H9 (cell line): ENCODE results near the gene ZBTB20. TPM values are rescaled to one million over a fixed set of nuclear protein-coding genes. Genes with fewer than 3 reads are reported as not detected.

Experiments used
- DNase-seq: peaks from one replicate; pipeline ENCODE4 v3.0.0-alpha.2; 2017
- H2AFZ ChIP-seq: one replicate; pipeline ENCODE4 v1.6.1; 2013; ENCODE audit warnings: mild to moderate bottlenecking, low read length, control low read depth, moderate library complexity
- H2AK5ac ChIP-seq: 2 replicates; pipeline ENCODE4 v1.6.1; 2013; ENCODE audit warnings: low read length, control low read depth, mixed read lengths; ENCODE audit not compliant: insufficient read length
- H2BK120ac ChIP-seq: one replicate; pipeline ENCODE4 v1.6.1; 2013; ENCODE audit warnings: low read depth, mild to moderate bottlenecking, low read length, control low read depth, inconsistent platforms; ENCODE audit not compliant: poor library complexity, severe bottlenecking
- H2BK12ac ChIP-seq: 2 replicates; pipeline ENCODE4 v1.6.1; 2013; ENCODE audit warnings: low read length, control low read depth, mixed read lengths, low read depth; ENCODE audit not compliant: insufficient read length
- H2BK15ac ChIP-seq: 2 replicates; pipeline ENCODE4 v1.6.1; 2013; ENCODE audit warnings: low read depth, low read length, control low read depth
- H2BK20ac ChIP-seq: one replicate; pipeline ENCODE4 v1.6.1; 2013; ENCODE audit warnings: low read depth, mild to moderate bottlenecking, low read length, control low read depth, inconsistent platforms; ENCODE audit not compliant: poor library complexity, severe bottlenecking
- H2BK5ac ChIP-seq: 2 replicates; pipeline ENCODE4 v1.6.1; 2013; ENCODE audit warnings: low read length, control low read depth, mixed read lengths; ENCODE audit not compliant: insufficient read length
- H3K14ac ChIP-seq: 2 replicates; pipeline ENCODE4 v1.6.1; 2013; ENCODE audit warnings: low read length, control low read depth; ENCODE audit not compliant: insufficient read depth
- H3K18ac ChIP-seq: 2 replicates; pipeline ENCODE4 v1.6.1; 2013; ENCODE audit warnings: low read depth, mild to moderate bottlenecking, mixed read lengths, low read length, control low read depth; ENCODE audit not compliant: insufficient read length
- H3K23ac ChIP-seq: 2 replicates; pipeline ENCODE4 v1.6.1; 2013; ENCODE audit warnings: low read length, control low read depth, mixed read lengths, low read depth; ENCODE audit not compliant: insufficient read length
- H3K23me2 ChIP-seq: 2 replicates; pipeline ENCODE4 v1.6.1; 2013; ENCODE audit warnings: low read depth, mild to moderate bottlenecking, mixed read lengths, low read length, control low read depth; ENCODE audit not compliant: insufficient read length, poor library complexity, severe bottlenecking
- H3K27ac ChIP-seq: 2 replicates; pipeline ENCODE4 v1.5.1; 2013; ENCODE audit warnings: low read length, control low read depth, mixed read lengths, low read depth; ENCODE audit not compliant: insufficient read length
- H3K27me3 ChIP-seq: 2 replicates; pipeline ENCODE4 v1.6.1; 2013; ENCODE audit warnings: low read length, control low read depth, inconsistent platforms; ENCODE audit not compliant: insufficient read depth
- H3K4ac ChIP-seq: 2 replicates; pipeline ENCODE4 v1.6.1; 2013; ENCODE audit warnings: low read depth, mild to moderate bottlenecking, control low read depth, inconsistent platforms, low read length, moderate library complexity
- H3K4me1 ChIP-seq: 2 replicates; pipeline ENCODE4 v1.6.1; 2013; ENCODE audit warnings: low read length, control low read depth, inconsistent platforms; ENCODE audit not compliant: insufficient read depth
- H3K4me2 ChIP-seq: 2 replicates; pipeline ENCODE4 v1.6.1; 2013; ENCODE audit warnings: low read length, control low read depth, mixed read lengths; ENCODE audit not compliant: insufficient read length, insufficient read depth
- H3K56ac ChIP-seq: 2 replicates; pipeline ENCODE4 v1.6.1; 2013; ENCODE audit warnings: low read depth, mild to moderate bottlenecking, mixed read lengths, low read length, control low read depth; ENCODE audit not compliant: insufficient read length
- H3K79me1 ChIP-seq: 2 replicates; pipeline ENCODE4 v1.6.1; 2013; ENCODE audit warnings: low read depth, mild to moderate bottlenecking, moderate library complexity, low read length, control low read depth, inconsistent platforms; ENCODE audit not compliant: insufficient read depth, poor library complexity, severe bottlenecking
- H3K79me2 ChIP-seq: 2 replicates; pipeline ENCODE4 v1.6.1; 2013; ENCODE audit warnings: low read length, control low read depth, inconsistent platforms; ENCODE audit not compliant: insufficient read depth
- H3K9ac ChIP-seq: 2 replicates; pipeline ENCODE4 v1.6.1; 2013; ENCODE audit warnings: low read length, control low read depth, mixed read lengths; ENCODE audit not compliant: insufficient read length; ENCODE audit errors: extremely low read depth
- H3K9me3 ChIP-seq: one replicate; pipeline ENCODE4 v1.6.1; 2013; ENCODE audit warnings: low read depth, low read length, inconsistent platforms; ENCODE audit not compliant: control insufficient read depth
- H3T11ph ChIP-seq: one replicate; pipeline ENCODE4 v1.6.1; 2013; ENCODE audit warnings: mild to moderate bottlenecking, low read length, control low read depth, inconsistent platforms
- H4K20me1 ChIP-seq: one replicate; pipeline ENCODE4 v1.6.1; 2013; ENCODE audit not compliant: control insufficient read depth, insufficient read length, insufficient read depth
- H4K5ac ChIP-seq: 2 replicates; pipeline ENCODE4 v1.6.1; 2013; ENCODE audit warnings: low read depth, mild to moderate bottlenecking, mixed read lengths, low read length, control low read depth; ENCODE audit not compliant: insufficient read length
- H4K8ac ChIP-seq: replicated peaks from 2 replicates; pipeline ENCODE4 v1.6.1; 2013; ENCODE audit warnings: low read length, control low read depth, mixed read lengths, low read depth; ENCODE audit not compliant: insufficient read length
- H4K91ac ChIP-seq: 2 replicates; pipeline ENCODE4 v1.6.1; 2013; ENCODE audit warnings: low read depth, mild to moderate bottlenecking, moderate library complexity, mixed read lengths, low read length, control low read depth; ENCODE audit not compliant: insufficient read length
- H3K27ac Mint-ChIP-seq, 3 experiments: 2 replicates in 2 of 3; 3 replicates in 1 of 3; pipeline ENCODE4 v1.8.0; 2020 to 2021; ENCODE audit warnings: mixed read lengths in 3 of 3, mild to moderate bottlenecking in 1 of 3, moderate library complexity in 1 of 3
- H3K27me3 Mint-ChIP-seq: 2 replicates; pipeline ENCODE4 v1.8.0; 2021; ENCODE audit warnings: low read depth, mild to moderate bottlenecking, moderate library complexity, mixed read lengths
- H3K36me3 Mint-ChIP-seq, 3 experiments: 2 replicates in 2 of 3; 3 replicates in 1 of 3; pipeline ENCODE4 v1.8.0; 2020 to 2021; ENCODE audit warnings: low read depth in 3 of 3, mixed read lengths in 3 of 3; ENCODE audit not compliant: insufficient read depth in 1 of 3
- H3K4me1 Mint-ChIP-seq, 2 experiments: 2 replicates each; pipeline ENCODE4 v1.8.0; 2020; ENCODE audit warnings: mixed read lengths in 2 of 2
- H3K4me3 Mint-ChIP-seq, 2 experiments: 2 replicates in 1 of 2; 3 replicates in 1 of 2; pipeline ENCODE4 v1.8.0; 2020 to 2021; ENCODE audit warnings: mild to moderate bottlenecking in 2 of 2, mixed read lengths in 2 of 2, moderate library complexity in 1 of 2
- H3K9me3 Mint-ChIP-seq, 2 experiments: 2 replicates in 1 of 2; 3 replicates in 1 of 2; pipeline ENCODE4 v1.8.0; 2020; ENCODE audit warnings: mild to moderate bottlenecking in 2 of 2, mixed read lengths in 2 of 2, moderate library complexity in 1 of 2
- WGBS: extraction: QIAGEN DNeasy Blood & Tissue Kit; methylation state at CpG from one replicate; pipeline ENCODE4 v1.1.7; 2013; ENCODE audit warnings: missing lambda C conversion rate, low lambda C conversion rate, mixed read lengths; ENCODE audit not compliant: insufficient read length; ENCODE audit errors: extremely low coverage; 5-methylcytosine and 5-hydroxymethylcytosine counted together
- total RNA-seq: library from RNA; stranded (reverse); gene quantifications from 2 replicates; pipeline ENCODE4 v1.2.1, GENCODE V29; 2021
- TF ChIP-seq, protein P1 (sequence below): fragments of 200-600 bp; sonication (generic); conservative IDR thresholded peaks from 3 replicates; pipeline ENCODE4 v1.8.0; 2021; ENCODE audit warnings: antibody characterized with exemption, mild to moderate bottlenecking

ZBTB20 gene
- total RNA-seq, 1 experiment from 2014 or later = 0.70 TPM

DNA sequence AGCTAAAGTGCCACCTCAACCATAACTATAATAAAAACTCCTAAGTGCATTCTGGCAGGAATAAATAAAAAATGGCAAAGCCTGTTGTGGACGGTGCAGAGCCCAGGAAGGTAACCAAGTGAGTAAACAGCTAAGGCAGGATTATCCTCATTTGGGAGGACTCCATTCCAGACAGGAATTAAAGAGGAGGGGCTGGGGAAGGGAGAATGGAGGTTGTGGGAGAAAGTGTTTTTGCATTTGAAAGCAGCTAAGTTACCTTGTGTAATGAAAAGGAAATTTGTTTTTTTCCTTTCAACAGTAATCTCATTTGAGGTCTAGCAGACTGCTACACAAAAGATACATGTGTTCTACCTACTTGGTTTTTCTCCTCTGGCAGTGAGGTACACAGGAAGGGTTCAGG, 604.7 kb downstream of the ZBTB20 start:
- peak; percentile 38 for DNase-seq
- H2AFZ ChIP-seq = peak overlapping the region; percentile 40
- peak overlapping the region; percentile 6 for H3K4me2 ChIP-seq

More for the DNA sequence above, 604.7 kb downstream of the ZBTB20 start:
- Mint-ChIP-seq H3K4me1 (peaks cover 29 to 31% of the 10 kb centered on the region in 2 experiments), H3K4me3 (peak overlapping the region in 1 of 2 experiments; percentile 17; a peak in 2 of 5 replicates), H3K27ac (peak overlapping the region; percentile 5 to 95 (median 92)), H3K36me3 (no peaks in the 10 kb centered on the region), H3K9me3 (no peaks in the 10 kb centered on the region), H3K27me3 (no peaks in the 10 kb centered on the region)
- Histone ChIP-seq H3K23me2 (no peaks in the 10 kb centered on the region), H2BK5ac (no peak overlapping the region), H4K91ac (no peak overlapping the region), H3T11ph (peak overlapping the region; percentile 67), H4K20me1 (no peaks in the 10 kb centered on the region), H2BK12ac (no peak overlapping the region), H3K9me3 (no peaks in the 10 kb centered on the region), H4K5ac (no peak overlapping the region), H3K79me2 (no peaks in the 10 kb centered on the region), H3K4ac (no peak overlapping the region), H2BK15ac (no peak overlapping the region), H3K27me3 (no peaks in the 10 kb centered on the region), H2AK5ac (no peak overlapping the region), H4K8ac (no peak overlapping the region), H2BK120ac (no peak overlapping the region), H3K4me1 (no peaks in the 10 kb centered on the region; the same call in 1 of the 2 replicates), H3K56ac (no peak overlapping the region), H3K79me1 (no peaks in the 10 kb centered on the region), H3K18ac (no peak overlapping the region), H3K9ac (no peak overlapping the region), H3K14ac (no peak overlapping the region), H2BK20ac (no peak overlapping the region), H3K27ac (peak overlapping the region; percentile 25), H3K23ac (no peak overlapping the region)
- WGBS = no CpG with 5 or more reads among the region's 1 CpG
- TF ChIP-seq, protein P1, sequence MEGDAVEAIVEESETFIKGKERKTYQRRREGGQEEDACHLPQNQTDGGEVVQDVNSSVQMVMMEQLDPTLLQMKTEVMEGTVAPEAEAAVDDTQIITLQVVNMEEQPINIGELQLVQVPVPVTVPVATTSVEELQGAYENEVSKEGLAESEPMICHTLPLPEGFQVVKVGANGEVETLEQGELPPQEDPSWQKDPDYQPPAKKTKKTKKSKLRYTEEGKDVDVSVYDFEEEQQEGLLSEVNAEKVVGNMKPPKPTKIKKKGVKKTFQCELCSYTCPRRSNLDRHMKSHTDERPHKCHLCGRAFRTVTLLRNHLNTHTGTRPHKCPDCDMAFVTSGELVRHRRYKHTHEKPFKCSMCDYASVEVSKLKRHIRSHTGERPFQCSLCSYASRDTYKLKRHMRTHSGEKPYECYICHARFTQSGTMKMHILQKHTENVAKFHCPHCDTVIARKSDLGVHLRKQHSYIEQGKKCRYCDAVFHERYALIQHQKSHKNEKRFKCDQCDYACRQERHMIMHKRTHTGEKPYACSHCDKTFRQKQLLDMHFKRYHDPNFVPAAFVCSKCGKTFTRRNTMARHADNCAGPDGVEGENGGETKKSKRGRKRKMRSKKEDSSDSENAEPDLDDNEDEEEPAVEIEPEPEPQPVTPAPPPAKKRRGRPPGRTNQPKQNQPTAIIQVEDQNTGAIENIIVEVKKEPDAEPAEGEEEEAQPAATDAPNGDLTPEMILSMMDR = no peak
